Keratinocyte (primary cell): Measurements from ENCODE around the gene GPX5. TPM values are rescaled to one million over a fixed set of nuclear protein-coding genes. Genes with fewer than 3 reads are reported as not detected.

Source experiments
- DNase-seq: peaks from one replicate; pipeline ENCODE4 v3.0.0-alpha.2; 2011; ENCODE audit warnings: low read depth, missing footprints, low spot score
- FAIRE-seq: peaks from 2 replicates; lab custom pipeline; 2011; peaks lifted over from hg19 to GRCh38; lab: Jason Lieb, UNC
- H2AFZ ChIP-seq: 2 replicates; pipeline ENCODE4 v1.6.0; 2012; ENCODE audit warnings: low read length, control low read depth, inconsistent platforms; ENCODE audit not compliant: control insufficient read depth
- H3K27ac ChIP-seq: 2 replicates; pipeline ENCODE4 v1.5.1; 2011; ENCODE audit warnings: low read length; ENCODE audit not compliant: control insufficient read depth, insufficient read depth
- H3K27me3 ChIP-seq: 3 replicates; pipeline ENCODE4 v1.6.0; 2011; ENCODE audit warnings: low read length; ENCODE audit not compliant: control insufficient read depth, insufficient read depth; ENCODE audit errors: extremely low read depth
- H3K36me3 ChIP-seq, 2 experiments: 2 replicates in 1 of 2; 3 replicates in 1 of 2; pipeline ENCODE4 v1.5.1; 2011; ENCODE audit warnings: low read length in 2 of 2, mild to moderate bottlenecking in 1 of 2; ENCODE audit not compliant: control insufficient read depth in 2 of 2, insufficient read depth in 2 of 2; ENCODE audit errors: extremely low read depth in 1 of 2
- H3K4me1 ChIP-seq: 3 replicates; pipeline ENCODE4 v1.5.1; 2011; ENCODE audit warnings: low read length; ENCODE audit not compliant: control insufficient read depth, insufficient read depth; ENCODE audit errors: extremely low read depth
- H3K4me2 ChIP-seq: 3 replicates; pipeline ENCODE4 v1.6.0; 2011; ENCODE audit warnings: low read depth, low read length; ENCODE audit not compliant: control insufficient read depth, insufficient read depth; ENCODE audit errors: extremely low read depth
- H3K4me3 ChIP-seq, 3 experiments: fragments of 200-600 bp in 1 of 3; sonication (generic) in 1 of 3; 2 replicates in 2 of 3; 3 replicates in 1 of 3; pipeline ENCODE4 v1.5.1; 2011 to 2016; ENCODE audit warnings: low read length in 3 of 3, mild to moderate bottlenecking in 3 of 3, control low read depth in 2 of 3, inconsistent platforms in 1 of 3, low read depth in 1 of 3, mixed read lengths in 1 of 3, mixed run types in 1 of 3, moderate library complexity in 1 of 3; ENCODE audit not compliant: control insufficient read depth in 2 of 3, insufficient read depth in 2 of 3; ENCODE audit errors: extremely low read depth in 1 of 3
- H3K79me2 ChIP-seq: 2 replicates; pipeline ENCODE4 v1.6.0; 2012; ENCODE audit warnings: low read length; ENCODE audit not compliant: control insufficient read depth, insufficient read depth
- H3K9ac ChIP-seq: 3 replicates; pipeline ENCODE4 v1.6.0; 2011; ENCODE audit warnings: low read length; ENCODE audit not compliant: control insufficient read depth, insufficient read depth; ENCODE audit errors: extremely low read depth
- H3K9me1 ChIP-seq: 3 replicates; pipeline ENCODE4 v1.6.0; 2011; ENCODE audit warnings: low read length; ENCODE audit not compliant: control insufficient read depth, insufficient read depth; ENCODE audit errors: extremely low read depth
- H3K9me3 ChIP-seq: 2 replicates; pipeline ENCODE4 v1.5.1; 2012; ENCODE audit warnings: low read depth, low read length; ENCODE audit not compliant: control insufficient read depth
- H4K20me1 ChIP-seq: 3 replicates; pipeline ENCODE4 v1.6.0; 2011; ENCODE audit warnings: low read length; ENCODE audit not compliant: control insufficient read depth, insufficient read depth; ENCODE audit errors: extremely low read depth
- CTCF ChIP-seq, 3 experiments: IDR thresholded peaks in 1 of 3; conservative IDR thresholded peaks in 1 of 3; optimal IDR thresholded peaks in 1 of 3; 2 replicates in 2 of 3; 3 replicates in 1 of 3; pipeline versions ENCODE3 to v1.5.1; 2011; ENCODE audit warnings: low read length in 3 of 3, mild to moderate bottlenecking in 3 of 3, moderate library complexity in 2 of 3, control low read depth in 1 of 3, inconsistent platforms in 1 of 3; ENCODE audit not compliant: insufficient read depth in 2 of 3; ENCODE audit errors: extremely low read depth in 1 of 3
- EZH2 ChIP-seq: IDR thresholded peaks from one replicate; pipeline ENCODE4 v1.6.1; 2012; ENCODE audit warnings: inconsistent platforms, mild to moderate bottlenecking, low read length, moderate library complexity
- dilution Hi-C: fragments of 300-500 bp; cut with MboI; formaldehyde crosslinking; loops from one replicate; pipeline ENCODE4 v1.7.0; 2020; ENCODE audit warnings: low sequenced_read_pairs; ENCODE audit not compliant: extremely low pct_ligation_motif_present
- polyA plus RNA-seq, 5 experiments: library from polyadenylated mRNA; depleted of rRNA in 3 of 5; stranded (reverse) in 3 of 5; stranded (forward) in 1 of 5; unstranded in 1 of 5; fragments of >200 nt; gene quantifications; 1 replicate in 1 of 5; 2 replicates in 3 of 5; 3 replicates in 1 of 5; pipeline versions ENCODE4 v1.2.1 to v1.2.3, GENCODE V29; 2011 to 2012; ENCODE audit warnings: missing spikeins in 2 of 5, low read depth in 1 of 5, low replicate concordance in 1 of 5

The GPX5 gene
- polyA plus RNA-seq, 1 donor (not counting 4 experiments of a cell fraction or from before 2014, with no cell fraction given): not detected

- no peak for FAIRE-seq
- DNase-seq: no peak
- no peaks in the 10 kb centered on the region for H3K36me3 ChIP-seq
These were observed 29.4 kb upstream of the GPX5 start for GRCh38 chr6:28496099-28496779.

GRCh38 chr6:28497306-28497705, 28.4 kb upstream of the GPX5 start:
- dilution Hi-C loops: no loop called here
- Histone ChIP-seq H3K4me3 (no peak overlapping the region), H4K20me1 (no peaks in the 10 kb centered on the region), H3K9me3 (no peaks in the 10 kb centered on the region), H3K36me3 (no peaks in the 10 kb centered on the region), H3K4me1 (no peaks in the 10 kb centered on the region), H3K27me3 (no peaks in the 10 kb centered on the region), H3K9me1 (no peaks in the 10 kb centered on the region), H3K9ac (no peak overlapping the region), H3K27ac (no peak overlapping the region), H2AFZ (no peak overlapping the region), H3K79me2 (no peaks in the 10 kb centered on the region), H3K4me2 (no peak overlapping the region)
- TF ChIP-seq EZH2: no peak
- no peak for TF ChIP-seq CTCF (optimal IDR thresholded peaks at IDR 0.05 in 1 of 3, IDR thresholded peaks at IDR 0.05 in 1 of 3, conservative IDR thresholded peaks at IDR 0.05 in 1 of 3; ENCODE audit: extremely low read depth in 1 of 3, insufficient read depth in 2 of 3, low read length in 3 of 3)
- DNase-seq: no peak
- FAIRE-seq: no peak

More at GRCh38 chr6:28496099-28496779, 29.4 kb upstream of the GPX5 start:
- no peak overlapping the region for H3K27ac ChIP-seq
- no peak overlapping the region for H3K4me2 ChIP-seq
- H3K9me3 ChIP-seq: no peaks in the 10 kb centered on the region
- H4K20me1 ChIP-seq: no peaks in the 10 kb centered on the region
- dilution Hi-C loops: no loop called here
- no peak overlapping the region for H3K4me3 ChIP-seq
- no peak overlapping the region for H2AFZ ChIP-seq
- peak in 1 of 3 experiments; percentile 3 for TF ChIP-seq CTCF (optimal IDR thresholded peaks at IDR 0.05 in 1 of 3, IDR thresholded peaks at IDR 0.05 in 1 of 3, conservative IDR thresholded peaks at IDR 0.05 in 1 of 3; ENCODE audit: extremely low read depth in 1 of 3, insufficient read depth in 2 of 3, low read length in 3 of 3)
- TF ChIP-seq EZH2: no peak
- H3K4me1 ChIP-seq: no peaks in the 10 kb centered on the region
- H3K27me3 ChIP-seq: no peaks in the 10 kb centered on the region
- H3K9me1 ChIP-seq: no peaks in the 10 kb centered on the region
- no peak overlapping the region for H3K9ac ChIP-seq
- no peaks in the 10 kb centered on the region for H3K79me2 ChIP-seq
